AG10803 (cell line): ENCODE measurements around the gene YPEL1.
A peak's percentile ranks its signal among the peaks of the same experiment; 100 is the strongest.

Source experiments
- DNase-seq: peaks from one replicate; pipeline ENCODE4 v3.0.0; 2010; ENCODE audit warnings: low read depth
- H3K4me3 ChIP-seq: 2 replicates; pipeline ENCODE4 v1.5.1; 2011; ENCODE audit warnings: mild to moderate bottlenecking, low read length, control low read depth
- CTCF ChIP-seq: conservative IDR thresholded peaks from 2 replicates; pipeline ENCODE4 v1.5.1; 2011; ENCODE audit warnings: mild to moderate bottlenecking, low read length, control low read depth, inconsistent platforms

The YPEL1 gene

GRCh38 chr22:21735200-21736083 lies at the start of gene YPEL1:
Gene YPEL1 (minus strand): TSS chr22:21735794. CDS start chr22:21710744, 25,050 bp downstream.
- TF ChIP-seq CTCF: no peak
- DNase-seq: peak; percentile 95
- H3K4me3 ChIP-seq: peak within 1 kb of the TSS; percentile 51

- no peak for DNase-seq
- no peak for TF ChIP-seq CTCF
- no peak overlapping the region for H3K4me3 ChIP-seq
Observed at GRCh38 chr22:21780259-21780658, 44.7 kb upstream of the YPEL1 start.

- no peak for TF ChIP-seq CTCF
- H3K4me3 ChIP-seq: no peak overlapping the region
- DNase-seq: peak; percentile 39
Observed at GRCh38 chr22:21779444-21779843, 43.9 kb upstream of the YPEL1 start.

- H3K4me3 ChIP-seq: no peak overlapping the region
- peak; percentile 78 for DNase-seq
- no peak for TF ChIP-seq CTCF
Observed at GRCh38 chr22:21778705-21779363, 43.2 kb upstream of the YPEL1 start.

- TF ChIP-seq CTCF: no peak
- H3K4me3 ChIP-seq: no peak overlapping the region
- no peak for DNase-seq
Observed at GRCh38 chr22:21771631-21771976, 36.0 kb upstream of the YPEL1 start.

- no peak for TF ChIP-seq CTCF
- no peak for DNase-seq
- H3K4me3 ChIP-seq: no peak overlapping the region
Observed at GRCh38 chr22:21768435-21768834, 32.8 kb upstream of the YPEL1 start.
